Activated CD8-positive, alpha-beta T cell treated with anti-CD3 and anti-CD28 coated beads for 36 hours (primary cell): ENCODE data around the gene SPTBN1. TPM values are rescaled to one million over a fixed set of nuclear protein-coding genes. Genes with fewer than 3 reads are reported as not detected.

Experiments used
- ATAC-seq: fragments of 200-7000 bp; cut with Tn5 transposase; one replicate; pipeline ENCODE4 v1.10.0; 2021; ENCODE audit warnings: mild to moderate bottlenecking, moderate library complexity
- CTCF ChIA-PET: fragments of 350-600 bp; sonication (Branson Sonifier 250); formaldehyde crosslinking; loops from one replicate; lab custom pipeline; 2021; ENCODE audit warnings: antibody characterized with exemption; lab: Charles Lee
- POLR2A ChIA-PET: fragments of 350-600 bp; sonication (Branson Sonifier 250); formaldehyde crosslinking; loops from one replicate; lab custom pipeline; 2021; ENCODE audit warnings: antibody characterized with exemption; lab: Charles Lee
- DNase-seq: peaks from one replicate; pipeline ENCODE4 v3.0.0-alpha.2; 2020
- H3K27ac Mint-ChIP-seq: one replicate; pipeline ENCODE4 v1.8.0; 2021; ENCODE audit warnings: mild to moderate bottlenecking, mixed read lengths
- H3K27me3 Mint-ChIP-seq: one replicate; pipeline ENCODE4 v1.8.0; 2021; ENCODE audit warnings: mixed read lengths
- H3K36me3 Mint-ChIP-seq: one replicate; pipeline ENCODE4 v1.8.0; 2021; ENCODE audit warnings: low read depth, mixed read lengths
- H3K4me1 Mint-ChIP-seq: one replicate; pipeline ENCODE4 v1.8.0; 2021; ENCODE audit warnings: low read depth, mixed read lengths
- H3K4me3 Mint-ChIP-seq: one replicate; pipeline ENCODE4 v1.8.0; 2021; ENCODE audit warnings: mild to moderate bottlenecking, moderate library complexity, mixed read lengths
- H3K9me3 Mint-ChIP-seq: one replicate; pipeline ENCODE4 v1.8.0; 2021; ENCODE audit warnings: mixed read lengths
- CTCF ChIP-seq: fragments of 200-600 bp; IDR thresholded peaks from one replicate; pipeline ENCODE4 v1.8.0; 2022; ENCODE audit warnings: antibody characterized with exemption, mild to moderate bottlenecking
- intact Hi-C: fragments of 100-400 bp; cut with micrococcal nuclease; formaldehyde crosslinking; loops from one replicate; pipeline ENCODE4 v1.10.0; 2022
- total RNA-seq, 2 experiments: library from RNA; stranded (reverse); gene quantifications; one replicate each; pipeline ENCODE4 v1.2.3, GENCODE V29; 2021

The SPTBN1 gene
- total RNA-seq, 2 experiments from 2014 or later: 91.8 to 91.9 TPM

DNA sequence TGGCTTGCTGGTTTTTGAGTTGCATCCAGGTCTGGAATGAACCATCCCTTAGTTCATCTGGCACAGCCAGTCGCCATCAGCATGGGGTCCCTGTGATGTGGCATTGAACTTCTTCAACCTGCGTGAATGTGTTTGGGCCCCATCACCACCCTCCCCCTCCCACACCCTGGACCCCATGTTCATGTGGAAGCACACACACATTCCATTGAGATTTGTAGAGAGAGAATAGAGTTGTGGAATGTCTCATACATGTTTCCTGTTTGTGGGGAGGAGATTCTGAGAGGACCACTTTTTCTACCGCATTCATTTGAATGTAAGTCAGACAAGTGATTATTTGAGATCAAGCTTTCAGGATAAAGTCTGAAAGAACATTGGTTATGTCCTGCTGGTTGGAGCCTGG lies 149.7 kb downstream of the SPTBN1 start:
- H3K36me3 Mint-ChIP-seq: peaks cover 16% of the 10 kb centered on the region
- intact Hi-C loops: loop anchor here (5.0 kb wide), 1 partner anchor 34 kb away; no protein-coding TSS in a partner anchor
- ATAC-seq (no peak), DNase-seq (no peak)
- H3K4me3 Mint-ChIP-seq: peak overlapping the region; percentile 42
- H3K27ac Mint-ChIP-seq: peak overlapping the region; percentile 87
- ChIA-PET POLR2A (interaction anchor here (1.1 to 6.2 kb wide), 5 partner anchors 9 to 47 kb away, joined by 3 to 44 read pairs (median 5); no protein-coding TSS in a partner anchor), CTCF (interaction anchor here (0.7 to 4.9 kb wide), 8 partner anchors 10 to 499 kb away, joined by 3 to 27 read pairs (median 4); no protein-coding TSS in a partner anchor)
- no peaks in the 10 kb centered on the region for H3K27me3 Mint-ChIP-seq
- peaks cover 90% of the 10 kb centered on the region for H3K4me1 Mint-ChIP-seq
- H3K9me3 Mint-ChIP-seq: no peaks in the 10 kb centered on the region
- TF ChIP-seq CTCF: no peak

GRCh38 chr2:54606393-54606958 lies 150.3 kb downstream of the SPTBN1 start:
- Mint-ChIP-seq H3K27me3 (no peaks in the 10 kb centered on the region), H3K9me3 (no peaks in the 10 kb centered on the region), H3K36me3 (peaks cover 12% of the 10 kb centered on the region), H3K4me1 (peaks cover 83% of the 10 kb centered on the region), H3K27ac (peak overlapping the region; percentile 87), H3K4me3 (peak overlapping the region; percentile 42)
- DNase-seq: peak; percentile 66
- peak; percentile 72 for ATAC-seq
- POLR2A ChIA-PET: interaction anchor here (0.7 to 6.2 kb wide), 7 partner anchors 9 to 48 kb away, joined by 3 to 44 read pairs (median 4); no protein-coding TSS in a partner anchor
- no peak for TF ChIP-seq CTCF
- CTCF ChIA-PET: interaction anchor here (0.9 to 4.9 kb wide), 6 partner anchors 10 to 83 kb away, joined by 3 to 27 read pairs (median 4); no protein-coding TSS in a partner anchor
- intact Hi-C loops: loop anchor here (5.0 kb wide), 1 partner anchor 34 kb away; no protein-coding TSS in a partner anchor

GRCh38 chr2:54608224-54608623 lies 152.1 kb downstream of the SPTBN1 start:
- Mint-ChIP-seq H3K4me3 (no peak overlapping the region), H3K27me3 (no peaks in the 10 kb centered on the region), H3K27ac (no peak overlapping the region), H3K36me3 (peaks cover 17% of the 10 kb centered on the region), H3K4me1 (peaks cover 75% of the 10 kb centered on the region), H3K9me3 (no peaks in the 10 kb centered on the region)
- intact Hi-C loops: loop anchor here (5.0 kb wide), 1 partner anchor 36 kb away; no protein-coding TSS in a partner anchor
- ATAC-seq: no peak
- ChIA-PET CTCF (no interaction called here), POLR2A (interaction anchor here (1.0 to 6.2 kb wide), 2 partner anchors 14 to 49 kb away, joined by 3 to 44 read pairs; no protein-coding TSS in a partner anchor)
- DNase-seq: no peak
- TF ChIP-seq CTCF: no peak

DNA sequence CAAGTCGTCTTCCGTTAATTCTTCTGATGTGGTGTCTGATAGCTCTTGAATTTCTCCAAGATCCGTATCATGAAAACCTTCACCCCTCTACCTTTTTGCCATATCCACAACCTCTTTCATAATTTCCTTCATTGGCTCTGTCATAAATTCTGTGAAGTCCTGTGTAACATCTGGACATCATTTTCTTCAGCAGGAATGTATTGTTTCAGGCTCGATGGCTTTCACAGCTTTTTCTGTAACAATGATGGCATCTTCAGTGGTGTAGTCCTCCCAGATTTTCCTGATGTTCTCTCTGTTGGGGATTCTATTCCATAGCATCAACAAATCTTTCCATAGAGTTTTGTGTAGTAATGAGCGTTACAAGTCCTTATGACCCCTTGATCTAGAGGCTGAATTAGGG lies 153.1 kb downstream of the SPTBN1 start:
- POLR2A ChIA-PET: interaction anchor here (1.0 to 1.6 kb wide), 2 partner anchors 10 to 15 kb away, joined by 3 to 4 read pairs; no protein-coding TSS in a partner anchor
- H3K4me3 Mint-ChIP-seq: no peak overlapping the region
- DNase-seq (no peak), ATAC-seq (no peak)
- H3K4me1 Mint-ChIP-seq: peaks cover 72% of the 10 kb centered on the region
- CTCF ChIA-PET: interaction anchor here (0.7 to 2.0 kb wide), 3 partner anchors 28 to 41 kb away, joined by 4 to 5 read pairs (median 4); no protein-coding TSS in a partner anchor
- H3K36me3 Mint-ChIP-seq: peaks cover 22% of the 10 kb centered on the region
- no peaks in the 10 kb centered on the region for H3K9me3 Mint-ChIP-seq
- no peaks in the 10 kb centered on the region for H3K27me3 Mint-ChIP-seq
- intact Hi-C loops: loop anchor here (5.0 kb wide), 1 partner anchor 37 kb away; no protein-coding TSS in a partner anchor
- no peak for TF ChIP-seq CTCF
- no peak overlapping the region for H3K27ac Mint-ChIP-seq
